Liver (tissue), 9 donors: ENCODE results near the gene COMMD4. TPM values are rescaled to one million over a fixed set of nuclear protein-coding genes. Genes with fewer than 3 reads are reported as not detected.
"Not testable (repeated sequence)": the region's sequence is repeated elsewhere in the genome, so short reads cannot be mapped to it uniquely, and the experiment has no call there.

Source experiments
- DNase-seq: peaks from one replicate; pipeline ENCODE4 v3.0.0-alpha.2; 2017; ENCODE audit warnings: low spot score
- H3K27ac ChIP-seq, 2 donors: one replicate each; pipeline ENCODE4 v1.7.0; 2013; ENCODE audit warnings: inconsistent platforms in 2 of 2, low read length in 2 of 2, control low read depth in 1 of 2, low read depth in 1 of 2, mild to moderate bottlenecking in 1 of 2
- H3K27me3 ChIP-seq, 4 donors: one replicate each; pipeline versions ENCODE4 v1.6.1 to v1.7.0; 2013; ENCODE audit warnings: low read length in 3 of 4, inconsistent platforms in 1 of 4, mild to moderate bottlenecking in 1 of 4, moderate library complexity in 1 of 4; ENCODE audit not compliant: control insufficient read depth in 4 of 4, insufficient read depth in 4 of 4
- H3K36me3 ChIP-seq, 4 donors: one replicate each; pipeline versions ENCODE4 v1.6.1 to v1.7.0; 2013; ENCODE audit warnings: low read length in 3 of 4, mild to moderate bottlenecking in 3 of 4, low read depth in 1 of 4, moderate library complexity in 1 of 4; ENCODE audit not compliant: control insufficient read depth in 4 of 4, insufficient read depth in 3 of 4
- H3K4me1 ChIP-seq, 4 donors: one replicate each; pipeline versions ENCODE4 v1.6.1 to v1.7.0; 2013; ENCODE audit warnings: low read length in 3 of 4, mild to moderate bottlenecking in 3 of 4, moderate library complexity in 1 of 4; ENCODE audit not compliant: control insufficient read depth in 4 of 4, insufficient read depth in 4 of 4
- H3K4me3 ChIP-seq, 3 donors: one replicate each; pipeline versions ENCODE4 v1.6.1 to v1.7.0; 2013; ENCODE audit warnings: low read length in 3 of 3, control low read depth in 1 of 3, low read depth in 1 of 3, mild to moderate bottlenecking in 1 of 3
- H3K9ac ChIP-seq, 2 donors: one replicate each; pipeline ENCODE4 v1.7.0; 2013; ENCODE audit warnings: low read length in 2 of 2, mild to moderate bottlenecking in 2 of 2, moderate library complexity in 2 of 2, control low read depth in 1 of 2, low read depth in 1 of 2
- H3K9me3 ChIP-seq, 4 donors: one replicate each; pipeline versions ENCODE4 v1.6.1 to v1.7.0; 2013; ENCODE audit warnings: low read length in 3 of 4; ENCODE audit not compliant: control insufficient read depth in 4 of 4
- EGR1 ChIP-seq, 2 donors: IDR thresholded peaks; 2 replicates each; pipeline ENCODE4 v1.6.1; 2016 to 2018; ENCODE audit warnings: antibody characterized with exemption in 2 of 2, low read depth in 2 of 2
- FOXA1 ChIP-seq: IDR thresholded peaks from 2 replicates; pipeline ENCODE4 v1.6.1; 2016; ENCODE audit warnings: antibody characterized with exemption
- FOXA2 ChIP-seq: IDR thresholded peaks from 2 replicates; pipeline ENCODE4 v1.6.1; 2016; ENCODE audit warnings: antibody characterized with exemption
- GABPA ChIP-seq, 2 donors: IDR thresholded peaks in 1 of 2; conservative IDR thresholded peaks in 1 of 2; 2 replicates each; pipeline ENCODE4 v1.6.1; 2016; ENCODE audit warnings: antibody characterized with exemption in 2 of 2, mild to moderate bottlenecking in 1 of 2, moderate library complexity in 1 of 2
- HNF4A ChIP-seq, 2 donors: conservative IDR thresholded peaks; 2 replicates each; pipeline ENCODE4 v1.6.1; 2016; ENCODE audit warnings: antibody characterized with exemption in 2 of 2, mild to moderate bottlenecking in 2 of 2
- HNF4G ChIP-seq: IDR thresholded peaks from 2 replicates; pipeline ENCODE4 v1.6.1; 2016; ENCODE audit warnings: antibody characterized with exemption
- JUND ChIP-seq, 2 donors: IDR thresholded peaks; 2 replicates each; pipeline ENCODE4 v1.6.1; 2016; ENCODE audit warnings: antibody characterized with exemption in 2 of 2
- NR2F2 ChIP-seq: IDR thresholded peaks from 2 replicates; pipeline ENCODE4 v1.6.1; 2016; ENCODE audit warnings: antibody characterized with exemption
- RAD21 ChIP-seq, 2 donors: IDR thresholded peaks; 2 replicates each; pipeline ENCODE4 v1.6.1; 2016; ENCODE audit warnings: antibody characterized with exemption in 2 of 2, mild to moderate bottlenecking in 2 of 2
- RXRA ChIP-seq, 2 donors: IDR thresholded peaks; 2 replicates each; pipeline ENCODE4 v1.6.1; 2017 to 2018; ENCODE audit warnings: antibody characterized with exemption in 2 of 2, mild to moderate bottlenecking in 1 of 2
- SP1 ChIP-seq: IDR thresholded peaks from 2 replicates; pipeline ENCODE4 v1.6.1; 2018; ENCODE audit warnings: antibody characterized with exemption, mild to moderate bottlenecking
- TAF1 ChIP-seq: conservative IDR thresholded peaks from 2 replicates; pipeline ENCODE4 v1.6.1; 2016; ENCODE audit warnings: antibody characterized with exemption, mild to moderate bottlenecking
- YY1 ChIP-seq: IDR thresholded peaks from 2 replicates; pipeline ENCODE4 v1.6.1; 2016; ENCODE audit warnings: antibody characterized with exemption, mild to moderate bottlenecking
- WGBS: extraction: QIAGEN DNeasy Blood & Tissue Kit; methylation state at CpG from one replicate; pipeline ENCODE4 v1.1.7; 2013; 5-methylcytosine and 5-hydroxymethylcytosine counted together
- polyA plus RNA-seq, 2 donors: library from polyadenylated mRNA; stranded (reverse) in 1 of 2; unstranded in 1 of 2; fragments of 200-250 nt in 1 of 2; fragments of >200 nt in 1 of 2; fragmentation: Nextera tagmentation in 1 of 2; extraction: Ambion mirVana in 1 of 2; gene quantifications; one replicate each; pipeline versions ENCODE4 v1.2.1 to v1.2.3, GENCODE V29; 2013 to 2015
- total RNA-seq, 2 donors: library from RNA; depleted of rRNA; stranded (reverse); fragments of >200 nt; gene quantifications; one replicate each; pipeline ENCODE4 v1.2.3, GENCODE V29; 2014
- TF ChIP-seq, protein P1 (sequence below): IDR thresholded peaks from 2 replicates; pipeline ENCODE4 v1.6.1; 2016; ENCODE audit warnings: antibody characterized with exemption
- TF ChIP-seq, protein P2 (sequence below): IDR thresholded peaks from 2 replicates; pipeline ENCODE4 v1.6.1; 2016; ENCODE audit warnings: antibody characterized with exemption
- TF ChIP-seq, protein P3 (sequence below): IDR thresholded peaks from 2 replicates; pipeline ENCODE4 v1.6.1; 2016; ENCODE audit warnings: antibody characterized with exemption
- TF ChIP-seq, protein P4 (sequence below): IDR thresholded peaks from 2 replicates; pipeline ENCODE4 v1.6.1; 2016; ENCODE audit warnings: antibody characterized with exemption, mild to moderate bottlenecking
- TF ChIP-seq, protein P5 (sequence below): fragments of 150-350 bp; IDR thresholded peaks from 2 replicates; pipeline ENCODE4 v1.5.1; 2017; ENCODE audit warnings: improper control_type of control experiment, low read depth, low read length; ENCODE audit not compliant: missing input control
- donor health status: healthy.
- donor health status: healthy.
- donor health status: healthy.
- donor health status: healthy.
- donor health status: healthy.

Gene COMMD4
- total and polyA plus RNA-seq, 4 donors: 21.2 to 56.0 (median 37.3) TPM

DNA sequence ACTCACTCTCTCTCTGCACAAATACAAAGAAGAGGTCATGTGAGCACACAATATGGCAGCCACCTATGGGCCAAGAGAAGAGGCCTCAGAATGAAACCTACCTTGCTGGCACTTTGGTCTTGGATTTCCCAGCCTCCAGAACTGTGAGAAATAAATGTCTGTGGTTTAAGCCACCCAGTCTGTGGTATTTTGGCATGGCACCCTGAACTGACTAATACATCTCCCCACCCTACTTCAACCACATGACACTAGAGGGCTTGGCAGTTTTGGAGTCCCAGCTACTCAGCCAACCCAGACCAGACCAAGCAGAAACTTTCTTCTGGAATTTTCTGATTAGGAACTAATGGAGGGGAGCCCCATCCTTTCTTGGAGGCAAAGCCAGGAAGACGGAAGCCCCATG lies 23.3 kb upstream of the COMMD4 start:
- WGBS: 95% methylated on average over 1 of the region's 1 CpG
- H3K9ac ChIP-seq, H3K27me3 ChIP-seq, H3K9me3 ChIP-seq, H3K4me3 ChIP-seq, DNase-seq, H3K36me3 ChIP-seq, H3K4me1 ChIP-seq, H3K27ac ChIP-seq: not testable (repeated sequence)

- WGBS: 90% methylated on average over 13 of the region's 13 CpGs
- H3K9me3 ChIP-seq: no peaks in the 10 kb centered on the region
- no peak overlapping the region for H3K9ac ChIP-seq
- no peak overlapping the region for H3K4me3 ChIP-seq
- TF ChIP-seq EGR1 (IDR thresholded peaks at IDR 0.05; ENCODE audit: low read depth in 2 of 2): no peak
- TF ChIP-seq YY1: no peak
- no peak for TF ChIP-seq HNF4G
- TF ChIP-seq, protein P1, sequence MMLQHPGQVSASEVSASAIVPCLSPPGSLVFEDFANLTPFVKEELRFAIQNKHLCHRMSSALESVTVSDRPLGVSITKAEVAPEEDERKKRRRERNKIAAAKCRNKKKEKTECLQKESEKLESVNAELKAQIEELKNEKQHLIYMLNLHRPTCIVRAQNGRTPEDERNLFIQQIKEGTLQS: no peak
- TF ChIP-seq RXRA (IDR thresholded peaks at IDR 0.05): no peak
- no peak for TF ChIP-seq SP1
- no peak for TF ChIP-seq FOXA2
- TF ChIP-seq JUND (IDR thresholded peaks at IDR 0.05): no peak
- no peak for TF ChIP-seq HNF4A (conservative IDR thresholded peaks at IDR 0.05)
- TF ChIP-seq GABPA (IDR thresholded peaks at IDR 0.05 in 1 of 2, conservative IDR thresholded peaks at IDR 0.05 in 1 of 2): no peak
- TF ChIP-seq, protein P2, sequence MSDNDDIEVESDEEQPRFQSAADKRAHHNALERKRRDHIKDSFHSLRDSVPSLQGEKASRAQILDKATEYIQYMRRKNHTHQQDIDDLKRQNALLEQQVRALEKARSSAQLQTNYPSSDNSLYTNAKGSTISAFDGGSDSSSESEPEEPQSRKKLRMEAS: no peak
- TF ChIP-seq, protein P3, sequence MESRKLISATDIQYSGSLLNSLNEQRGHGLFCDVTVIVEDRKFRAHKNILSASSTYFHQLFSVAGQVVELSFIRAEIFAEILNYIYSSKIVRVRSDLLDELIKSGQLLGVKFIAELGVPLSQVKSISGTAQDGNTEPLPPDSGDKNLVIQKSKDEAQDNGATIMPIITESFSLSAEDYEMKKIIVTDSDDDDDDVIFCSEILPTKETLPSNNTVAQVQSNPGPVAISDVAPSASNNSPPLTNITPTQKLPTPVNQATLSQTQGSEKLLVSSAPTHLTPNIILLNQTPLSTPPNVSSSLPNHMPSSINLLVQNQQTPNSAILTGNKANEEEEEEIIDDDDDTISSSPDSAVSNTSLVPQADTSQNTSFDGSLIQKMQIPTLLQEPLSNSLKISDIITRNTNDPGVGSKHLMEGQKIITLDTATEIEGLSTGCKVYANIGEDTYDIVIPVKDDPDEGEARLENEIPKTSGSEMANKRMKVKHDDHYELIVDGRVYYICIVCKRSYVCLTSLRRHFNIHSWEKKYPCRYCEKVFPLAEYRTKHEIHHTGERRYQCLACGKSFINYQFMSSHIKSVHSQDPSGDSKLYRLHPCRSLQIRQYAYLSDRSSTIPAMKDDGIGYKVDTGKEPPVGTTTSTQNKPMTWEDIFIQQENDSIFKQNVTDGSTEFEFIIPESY: no peak
- TF ChIP-seq RAD21 (IDR thresholded peaks at IDR 0.05): no peak
- no peak for TF ChIP-seq FOXA1
- TF ChIP-seq, protein P4, sequence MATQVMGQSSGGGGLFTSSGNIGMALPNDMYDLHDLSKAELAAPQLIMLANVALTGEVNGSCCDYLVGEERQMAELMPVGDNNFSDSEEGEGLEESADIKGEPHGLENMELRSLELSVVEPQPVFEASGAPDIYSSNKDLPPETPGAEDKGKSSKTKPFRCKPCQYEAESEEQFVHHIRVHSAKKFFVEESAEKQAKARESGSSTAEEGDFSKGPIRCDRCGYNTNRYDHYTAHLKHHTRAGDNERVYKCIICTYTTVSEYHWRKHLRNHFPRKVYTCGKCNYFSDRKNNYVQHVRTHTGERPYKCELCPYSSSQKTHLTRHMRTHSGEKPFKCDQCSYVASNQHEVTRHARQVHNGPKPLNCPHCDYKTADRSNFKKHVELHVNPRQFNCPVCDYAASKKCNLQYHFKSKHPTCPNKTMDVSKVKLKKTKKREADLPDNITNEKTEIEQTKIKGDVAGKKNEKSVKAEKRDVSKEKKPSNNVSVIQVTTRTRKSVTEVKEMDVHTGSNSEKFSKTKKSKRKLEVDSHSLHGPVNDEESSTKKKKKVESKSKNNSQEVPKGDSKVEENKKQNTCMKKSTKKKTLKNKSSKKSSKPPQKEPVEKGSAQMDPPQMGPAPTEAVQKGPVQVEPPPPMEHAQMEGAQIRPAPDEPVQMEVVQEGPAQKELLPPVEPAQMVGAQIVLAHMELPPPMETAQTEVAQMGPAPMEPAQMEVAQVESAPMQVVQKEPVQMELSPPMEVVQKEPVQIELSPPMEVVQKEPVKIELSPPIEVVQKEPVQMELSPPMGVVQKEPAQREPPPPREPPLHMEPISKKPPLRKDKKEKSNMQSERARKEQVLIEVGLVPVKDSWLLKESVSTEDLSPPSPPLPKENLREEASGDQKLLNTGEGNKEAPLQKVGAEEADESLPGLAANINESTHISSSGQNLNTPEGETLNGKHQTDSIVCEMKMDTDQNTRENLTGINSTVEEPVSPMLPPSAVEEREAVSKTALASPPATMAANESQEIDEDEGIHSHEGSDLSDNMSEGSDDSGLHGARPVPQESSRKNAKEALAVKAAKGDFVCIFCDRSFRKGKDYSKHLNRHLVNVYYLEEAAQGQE: no peak
- TF ChIP-seq NR2F2: no peak
- TF ChIP-seq TAF1: no peak
- TF ChIP-seq, protein P5, sequence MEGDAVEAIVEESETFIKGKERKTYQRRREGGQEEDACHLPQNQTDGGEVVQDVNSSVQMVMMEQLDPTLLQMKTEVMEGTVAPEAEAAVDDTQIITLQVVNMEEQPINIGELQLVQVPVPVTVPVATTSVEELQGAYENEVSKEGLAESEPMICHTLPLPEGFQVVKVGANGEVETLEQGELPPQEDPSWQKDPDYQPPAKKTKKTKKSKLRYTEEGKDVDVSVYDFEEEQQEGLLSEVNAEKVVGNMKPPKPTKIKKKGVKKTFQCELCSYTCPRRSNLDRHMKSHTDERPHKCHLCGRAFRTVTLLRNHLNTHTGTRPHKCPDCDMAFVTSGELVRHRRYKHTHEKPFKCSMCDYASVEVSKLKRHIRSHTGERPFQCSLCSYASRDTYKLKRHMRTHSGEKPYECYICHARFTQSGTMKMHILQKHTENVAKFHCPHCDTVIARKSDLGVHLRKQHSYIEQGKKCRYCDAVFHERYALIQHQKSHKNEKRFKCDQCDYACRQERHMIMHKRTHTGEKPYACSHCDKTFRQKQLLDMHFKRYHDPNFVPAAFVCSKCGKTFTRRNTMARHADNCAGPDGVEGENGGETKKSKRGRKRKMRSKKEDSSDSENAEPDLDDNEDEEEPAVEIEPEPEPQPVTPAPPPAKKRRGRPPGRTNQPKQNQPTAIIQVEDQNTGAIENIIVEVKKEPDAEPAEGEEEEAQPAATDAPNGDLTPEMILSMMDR: no peak
- no peaks in the 10 kb centered on the region for H3K27me3 ChIP-seq
- H3K4me1 ChIP-seq: no peaks in the 10 kb centered on the region
- H3K36me3 ChIP-seq: no peaks in the 10 kb centered on the region
- no peak for DNase-seq
- H3K27ac ChIP-seq: no peak overlapping the region
These were observed 22.6 kb upstream of the COMMD4 start for GRCh38 chr15:75313116-75313845.
